SK-N-SH treated with all-trans-retinoic acid at 6 μM for 48 hours (cell line): ENCODE results near the gene TBC1D25.

Source experiments
- ATAC-seq: fragments of 200-7000 bp; cut with Tn5 transposase; 3 replicates; pipeline ENCODE4 v1.9.1; 2020; ENCODE audit warnings: mild to moderate bottlenecking, moderate library complexity
- CSDC2 ChIP-seq: fragments of 250-450 bp; sonication (Bioruptor Pico); IDR thresholded peaks from 2 replicates; pipeline ENCODE4 v1.5.0; 2020; ENCODE audit warnings: mild to moderate bottlenecking, moderate library complexity
- ESRRG ChIP-seq: fragments of 250-450 bp; sonication (Bioruptor Pico); IDR thresholded peaks from 2 replicates; pipeline ENCODE4 v1.6.1; 2021; ENCODE audit warnings: mild to moderate bottlenecking
- GLIS3 ChIP-seq: fragments of 250-450 bp; sonication (Bioruptor Pico); IDR thresholded peaks from 2 replicates; pipeline ENCODE4 v1.5.0; 2020; ENCODE audit warnings: mild to moderate bottlenecking, moderate library complexity
- ISL1 ChIP-seq: fragments of 250-450 bp; sonication (Bioruptor Pico); IDR thresholded peaks from 2 replicates; pipeline ENCODE4 v2.1.2; 2022; ENCODE audit warnings: mild to moderate bottlenecking, moderate library complexity
- RARB ChIP-seq: fragments of 250-450 bp; sonication (Bioruptor Pico); IDR thresholded peaks from 2 replicates; pipeline ENCODE4 v1.8.0; 2021; ENCODE audit warnings: mild to moderate bottlenecking, moderate library complexity
- SNAI2 ChIP-seq: fragments of 250-450 bp; sonication (Bioruptor Pico); IDR thresholded peaks from 2 replicates; pipeline ENCODE4 v1.5.0; 2020; ENCODE audit warnings: mild to moderate bottlenecking, moderate library complexity
- TOX ChIP-seq: fragments of 250-450 bp; sonication (Bioruptor Pico); IDR thresholded peaks from 2 replicates; pipeline ENCODE4 v1.8.0; 2021; ENCODE audit warnings: mild to moderate bottlenecking, moderate library complexity, borderline replicate concordance
- ZFP3 ChIP-seq: fragments of 250-450 bp; sonication (Bioruptor Pico); IDR thresholded peaks from 2 replicates; pipeline ENCODE4 v1.5.0; 2020; ENCODE audit warnings: mild to moderate bottlenecking, moderate library complexity
- ZFP30 ChIP-seq: fragments of 450-650 bp; formaldehyde crosslinking; IDR thresholded peaks from 2 replicates; pipeline ENCODE4 v1.5.0; 2022; ENCODE audit warnings: mild to moderate bottlenecking, moderate library complexity
- ZNF565 ChIP-seq: fragments of 450-650 bp; formaldehyde crosslinking; conservative IDR thresholded peaks from 2 replicates; pipeline ENCODE4 v1.5.0; 2020; ENCODE audit warnings: low read depth, mild to moderate bottlenecking, moderate library complexity
- TF ChIP-seq, protein P1 (sequence below): fragments of 250-450 bp; sonication (Bioruptor Pico); IDR thresholded peaks from 2 replicates; pipeline ENCODE4 v1.5.1; 2021; ENCODE audit warnings: mild to moderate bottlenecking, moderate library complexity
- TF ChIP-seq, protein P2 (sequence below): fragments of 250-450 bp; sonication (Bioruptor Pico); IDR thresholded peaks from 2 replicates; pipeline ENCODE4 v1.8.0; 2020; ENCODE audit warnings: mild to moderate bottlenecking, moderate library complexity, borderline replicate concordance
- TF ChIP-seq, protein P3 (sequence below): fragments of 250-450 bp; sonication (Bioruptor Pico); IDR thresholded peaks from 2 replicates; pipeline ENCODE4 v1.5.0; 2020; ENCODE audit warnings: mild to moderate bottlenecking, moderate library complexity
- TF ChIP-seq, protein P4 (sequence below): fragments of 250-450 bp; sonication (Bioruptor Pico); IDR thresholded peaks from 2 replicates; pipeline ENCODE4 v1.5.1; 2020; ENCODE audit warnings: low read depth, mild to moderate bottlenecking, moderate library complexity

The TBC1D25 gene, protein sequence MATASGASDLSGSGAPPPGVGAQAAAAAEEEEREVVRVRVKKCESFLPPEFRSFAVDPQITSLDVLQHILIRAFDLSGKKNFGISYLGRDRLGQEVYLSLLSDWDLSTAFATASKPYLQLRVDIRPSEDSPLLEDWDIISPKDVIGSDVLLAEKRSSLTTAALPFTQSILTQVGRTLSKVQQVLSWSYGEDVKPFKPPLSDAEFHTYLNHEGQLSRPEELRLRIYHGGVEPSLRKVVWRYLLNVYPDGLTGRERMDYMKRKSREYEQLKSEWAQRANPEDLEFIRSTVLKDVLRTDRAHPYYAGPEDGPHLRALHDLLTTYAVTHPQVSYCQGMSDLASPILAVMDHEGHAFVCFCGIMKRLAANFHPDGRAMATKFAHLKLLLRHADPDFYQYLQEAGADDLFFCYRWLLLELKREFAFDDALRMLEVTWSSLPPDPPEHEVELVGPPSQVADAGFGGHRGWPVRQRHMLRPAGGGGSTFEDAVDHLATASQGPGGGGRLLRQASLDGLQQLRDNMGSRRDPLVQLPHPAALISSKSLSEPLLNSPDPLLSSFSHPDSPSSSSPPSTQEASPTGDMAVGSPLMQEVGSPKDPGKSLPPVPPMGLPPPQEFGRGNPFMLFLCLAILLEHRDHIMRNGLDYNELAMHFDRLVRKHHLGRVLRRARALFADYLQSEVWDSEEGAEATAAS

DNA sequence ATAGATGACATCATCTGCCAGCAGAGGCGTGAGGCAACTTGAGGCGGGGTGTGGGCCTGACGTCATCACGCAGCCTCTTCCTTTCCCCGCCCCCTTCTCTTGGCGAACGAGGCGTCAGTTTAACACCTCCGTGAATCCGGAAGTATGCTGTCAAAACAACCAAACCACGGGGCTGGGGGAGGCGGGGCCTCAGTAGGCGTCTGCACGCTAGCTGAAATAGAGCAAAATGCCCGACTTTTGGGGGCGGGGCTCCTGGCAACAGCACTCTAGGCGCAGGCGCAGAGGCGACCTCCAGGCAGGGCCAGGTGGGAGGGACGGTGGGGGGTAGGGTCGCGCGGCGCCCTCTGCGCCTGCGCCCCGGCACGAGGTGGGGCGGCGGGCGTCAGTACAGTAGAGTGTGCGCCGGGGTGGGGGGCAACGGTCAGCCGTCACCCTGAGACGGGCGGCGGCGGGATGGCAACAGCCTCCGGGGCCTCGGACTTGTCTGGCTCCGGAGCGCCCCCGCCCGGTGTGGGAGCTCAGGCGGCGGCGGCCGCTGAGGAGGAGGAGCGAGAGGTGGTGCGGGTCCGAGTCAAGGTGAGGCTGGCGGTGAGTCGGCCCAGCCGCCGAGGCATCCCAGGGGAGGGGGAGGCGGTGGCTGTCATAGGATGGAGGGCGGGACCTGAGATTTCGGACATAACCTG, at the start of gene TBC1D25:
Gene TBC1D25, plus strand, starts transcription at position 370 of the 683 bp plus-strand sequence. Its CDS starts 84 bp downstream, at position 454.
- ATAC-seq = peak; percentile 89
- no peak for TF ChIP-seq ZFP3 (CRISPR knock-in tag)
- TF ChIP-seq SNAI2 (CRISPR knock-in tag) = no peak
- no peak for TF ChIP-seq RARB (CRISPR knock-in tag)
- TF ChIP-seq, protein P1, sequence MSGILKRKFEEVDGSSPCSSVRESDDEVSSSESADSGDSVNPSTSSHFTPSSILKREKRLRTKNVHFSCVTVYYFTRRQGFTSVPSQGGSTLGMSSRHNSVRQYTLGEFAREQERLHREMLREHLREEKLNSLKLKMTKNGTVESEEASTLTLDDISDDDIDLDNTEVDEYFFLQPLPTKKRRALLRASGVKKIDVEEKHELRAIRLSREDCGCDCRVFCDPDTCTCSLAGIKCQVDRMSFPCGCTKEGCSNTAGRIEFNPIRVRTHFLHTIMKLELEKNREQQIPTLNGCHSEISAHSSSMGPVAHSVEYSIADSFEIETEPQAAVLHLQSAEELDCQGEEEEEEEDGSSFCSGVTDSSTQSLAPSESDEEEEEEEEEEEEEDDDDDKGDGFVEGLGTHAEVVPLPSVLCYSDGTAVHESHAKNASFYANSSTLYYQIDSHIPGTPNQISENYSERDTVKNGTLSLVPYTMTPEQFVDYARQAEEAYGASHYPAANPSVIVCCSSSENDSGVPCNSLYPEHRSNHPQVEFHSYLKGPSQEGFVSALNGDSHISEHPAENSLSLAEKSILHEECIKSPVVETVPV = no peak
- TF ChIP-seq CSDC2 (CRISPR knock-in tag) = no peak
- no peak for TF ChIP-seq TOX (CRISPR knock-in tag)
- TF ChIP-seq, protein P2, sequence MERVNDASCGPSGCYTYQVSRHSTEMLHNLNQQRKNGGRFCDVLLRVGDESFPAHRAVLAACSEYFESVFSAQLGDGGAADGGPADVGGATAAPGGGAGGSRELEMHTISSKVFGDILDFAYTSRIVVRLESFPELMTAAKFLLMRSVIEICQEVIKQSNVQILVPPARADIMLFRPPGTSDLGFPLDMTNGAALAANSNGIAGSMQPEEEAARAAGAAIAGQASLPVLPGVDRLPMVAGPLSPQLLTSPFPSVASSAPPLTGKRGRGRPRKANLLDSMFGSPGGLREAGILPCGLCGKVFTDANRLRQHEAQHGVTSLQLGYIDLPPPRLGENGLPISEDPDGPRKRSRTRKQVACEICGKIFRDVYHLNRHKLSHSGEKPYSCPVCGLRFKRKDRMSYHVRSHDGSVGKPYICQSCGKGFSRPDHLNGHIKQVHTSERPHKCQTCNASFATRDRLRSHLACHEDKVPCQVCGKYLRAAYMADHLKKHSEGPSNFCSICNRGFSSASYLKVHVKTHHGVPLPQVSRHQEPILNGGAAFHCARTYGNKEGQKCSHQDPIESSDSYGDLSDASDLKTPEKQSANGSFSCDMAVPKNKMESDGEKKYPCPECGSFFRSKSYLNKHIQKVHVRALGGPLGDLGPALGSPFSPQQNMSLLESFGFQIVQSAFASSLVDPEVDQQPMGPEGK = no peak
- no peak for TF ChIP-seq GLIS3 (CRISPR knock-in tag)

DNA sequence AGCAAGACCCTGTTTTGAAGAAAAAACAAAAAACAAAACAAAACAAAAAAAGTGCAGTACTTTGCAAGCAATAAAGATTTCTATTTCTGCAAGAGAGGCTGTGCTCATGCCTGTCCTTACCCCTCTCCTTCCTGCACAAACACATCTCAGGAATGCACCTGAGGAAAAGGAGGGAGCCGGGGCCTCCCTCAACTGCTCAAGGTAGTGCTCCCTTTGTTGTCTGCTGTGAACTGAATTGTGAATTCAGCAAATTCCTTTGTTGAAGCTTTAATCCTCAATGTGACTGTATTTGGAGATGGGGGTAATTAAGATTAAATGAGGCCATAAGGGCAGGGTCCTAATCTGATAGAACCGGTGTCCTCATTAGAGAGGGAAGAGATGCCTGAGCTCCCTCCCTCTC, 49.6 kb upstream of the TBC1D25 start:
- TF ChIP-seq CSDC2 (CRISPR knock-in tag) = no peak
- TF ChIP-seq, protein P1 = no peak
- ATAC-seq = no peak

DNA sequence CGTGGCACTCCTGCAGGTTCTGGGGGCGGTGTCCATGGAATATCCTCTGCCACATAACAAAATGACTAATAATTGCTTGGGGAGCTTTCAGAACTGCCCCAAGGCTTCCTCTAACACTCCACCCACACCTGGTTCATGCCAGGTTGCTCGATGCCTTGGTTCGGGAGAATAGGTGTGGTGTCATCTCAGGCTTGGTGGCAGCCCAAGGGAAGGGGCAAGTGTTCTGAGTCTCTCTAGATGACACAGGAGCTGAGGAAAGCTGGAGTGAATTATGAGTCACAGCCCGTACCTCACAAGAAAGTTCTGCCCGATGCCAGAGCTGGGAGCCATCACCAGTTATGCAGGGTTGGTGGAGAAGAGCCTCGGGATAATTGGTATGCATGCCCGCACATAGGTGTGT, 48.9 kb upstream of the TBC1D25 start:
- TF ChIP-seq ESRRG (no peak), ZFP30 (CRISPR knock-in tag) (no peak), ZFP3 (CRISPR knock-in tag) (no peak), SNAI2 (CRISPR knock-in tag) (no peak), ZNF565 (no peak)
- TF ChIP-seq, protein P1 = no peak
- ATAC-seq = 0 out of 3 replicates have a peak, but pooled peaks have one; percentile 13

DNA sequence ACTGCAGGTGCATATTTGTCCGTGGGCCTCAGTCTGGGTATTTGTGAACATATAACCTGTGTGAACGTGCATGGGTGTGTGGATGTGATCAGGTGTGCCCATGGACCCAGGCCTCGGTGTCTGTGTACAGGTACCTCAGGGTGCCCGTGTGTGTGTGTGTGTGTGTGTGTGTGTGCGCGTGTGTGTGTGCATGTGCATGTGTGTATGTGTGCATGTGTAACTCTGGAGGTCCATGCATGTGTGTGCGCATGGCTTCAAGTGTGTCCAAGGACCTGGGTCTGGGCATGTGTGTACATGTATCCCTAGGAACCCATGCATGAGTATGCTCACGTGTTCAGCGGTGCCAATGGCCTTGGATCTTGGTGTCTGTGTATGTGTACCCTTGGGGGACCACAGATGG, 47.7 kb upstream of the TBC1D25 start:
- no peak for ATAC-seq
- no peak for TF ChIP-seq ISL1 (CRISPR knock-in tag)
- TF ChIP-seq, protein P3, sequence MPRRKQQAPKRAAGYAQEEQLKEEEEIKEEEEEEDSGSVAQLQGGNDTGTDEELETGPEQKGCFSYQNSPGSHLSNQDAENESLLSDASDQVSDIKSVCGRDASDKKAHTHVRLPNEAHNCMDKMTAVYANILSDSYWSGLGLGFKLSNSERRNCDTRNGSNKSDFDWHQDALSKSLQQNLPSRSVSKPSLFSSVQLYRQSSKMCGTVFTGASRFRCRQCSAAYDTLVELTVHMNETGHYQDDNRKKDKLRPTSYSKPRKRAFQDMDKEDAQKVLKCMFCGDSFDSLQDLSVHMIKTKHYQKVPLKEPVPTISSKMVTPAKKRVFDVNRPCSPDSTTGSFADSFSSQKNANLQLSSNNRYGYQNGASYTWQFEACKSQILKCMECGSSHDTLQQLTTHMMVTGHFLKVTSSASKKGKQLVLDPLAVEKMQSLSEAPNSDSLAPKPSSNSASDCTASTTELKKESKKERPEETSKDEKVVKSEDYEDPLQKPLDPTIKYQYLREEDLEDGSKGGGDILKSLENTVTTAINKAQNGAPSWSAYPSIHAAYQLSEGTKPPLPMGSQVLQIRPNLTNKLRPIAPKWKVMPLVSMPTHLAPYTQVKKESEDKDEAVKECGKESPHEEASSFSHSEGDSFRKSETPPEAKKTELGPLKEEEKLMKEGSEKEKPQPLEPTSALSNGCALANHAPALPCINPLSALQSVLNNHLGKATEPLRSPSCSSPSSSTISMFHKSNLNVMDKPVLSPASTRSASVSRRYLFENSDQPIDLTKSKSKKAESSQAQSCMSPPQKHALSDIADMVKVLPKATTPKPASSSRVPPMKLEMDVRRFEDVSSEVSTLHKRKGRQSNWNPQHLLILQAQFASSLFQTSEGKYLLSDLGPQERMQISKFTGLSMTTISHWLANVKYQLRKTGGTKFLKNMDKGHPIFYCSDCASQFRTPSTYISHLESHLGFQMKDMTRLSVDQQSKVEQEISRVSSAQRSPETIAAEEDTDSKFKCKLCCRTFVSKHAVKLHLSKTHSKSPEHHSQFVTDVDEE = no peak
- TF ChIP-seq, protein P4, sequence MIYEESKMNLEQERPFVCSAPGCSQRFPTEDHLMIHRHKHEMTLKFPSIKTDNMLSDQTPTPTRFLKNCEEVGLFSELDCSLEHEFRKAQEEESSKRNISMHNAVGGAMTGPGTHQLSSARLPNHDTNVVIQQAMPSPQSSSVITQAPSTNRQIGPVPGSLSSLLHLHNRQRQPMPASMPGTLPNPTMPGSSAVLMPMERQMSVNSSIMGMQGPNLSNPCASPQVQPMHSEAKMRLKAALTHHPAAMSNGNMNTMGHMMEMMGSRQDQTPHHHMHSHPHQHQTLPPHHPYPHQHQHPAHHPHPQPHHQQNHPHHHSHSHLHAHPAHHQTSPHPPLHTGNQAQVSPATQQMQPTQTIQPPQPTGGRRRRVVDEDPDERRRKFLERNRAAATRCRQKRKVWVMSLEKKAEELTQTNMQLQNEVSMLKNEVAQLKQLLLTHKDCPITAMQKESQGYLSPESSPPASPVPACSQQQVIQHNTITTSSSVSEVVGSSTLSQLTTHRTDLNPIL (CRISPR knock-in tag) = no peak
- TF ChIP-seq CSDC2 (CRISPR knock-in tag) = no peak
- TF ChIP-seq ESRRG = no peak
- no peak for TF ChIP-seq TOX (CRISPR knock-in tag)
